ENCODE measurements around the gene FRMPD4. TPM values are rescaled to one million over a fixed set of nuclear protein-coding genes. Genes with fewer than 3 reads are reported as not detected.

The FRMPD4 gene
- total RNA-seq, 1 experiment from 2014 or later, result 0.24 TPM

- Histone ChIP-seq H3K79me1 (ENCODE audit: insufficient read depth, low read depth, low read length, poor library complexity, severe bottlenecking) (no peaks in the 10 kb centered on the region), H3K27me3 (ENCODE audit: insufficient read depth, low read length) (no peaks in the 10 kb centered on the region), H2BK20ac (ENCODE audit: low read depth, low read length, poor library complexity, severe bottlenecking) (no peak overlapping the region), H2BK5ac (ENCODE audit: insufficient read length, low read length) (no peak overlapping the region), H3K79me2 (ENCODE audit: insufficient read depth, low read length) (no peaks in the 10 kb centered on the region), H3T11ph (ENCODE audit: low read length) (no peak overlapping the region), H3K4me2 (ENCODE audit: insufficient read depth, insufficient read length, low read length) (no peak overlapping the region), H3K4me1 (ENCODE audit: insufficient read depth, low read length) (no peaks in the 10 kb centered on the region), H3K56ac (ENCODE audit: insufficient read length, low read depth, low read length) (no peak overlapping the region), H3K23ac (ENCODE audit: insufficient read length, low read depth, low read length) (no peak overlapping the region), H4K20me1 (ENCODE audit: control insufficient read depth, insufficient read depth, insufficient read length) (no peaks in the 10 kb centered on the region), H3K27ac (ENCODE audit: insufficient read length, low read depth, low read length) (no peak overlapping the region), H3K18ac (ENCODE audit: insufficient read length, low read depth, low read length) (no peak overlapping the region), H2BK120ac (ENCODE audit: low read depth, low read length, poor library complexity, severe bottlenecking) (no peak overlapping the region), H3K14ac (ENCODE audit: insufficient read depth, low read length) (no peak overlapping the region), H2AFZ (ENCODE audit: low read length) (no peak overlapping the region), H2AK5ac (ENCODE audit: insufficient read length, low read length) (no peak overlapping the region), H2BK12ac (ENCODE audit: insufficient read length, low read depth, low read length) (no peak overlapping the region), H4K8ac (replicated peaks; ENCODE audit: insufficient read length, low read depth, low read length) (no peak overlapping the region), H3K9ac (ENCODE audit: extremely low read depth, insufficient read length, low read length) (no peak overlapping the region), H4K5ac (ENCODE audit: insufficient read length, low read depth, low read length) (no peak overlapping the region), H3K4ac (ENCODE audit: low read depth, low read length) (no peak overlapping the region), H3K23me2 (ENCODE audit: insufficient read length, low read depth, low read length, poor library complexity, severe bottlenecking) (no peaks in the 10 kb centered on the region), H4K91ac (ENCODE audit: insufficient read length, low read depth, low read length) (no peak overlapping the region), H3K9me3 (ENCODE audit: control insufficient read depth, low read depth, low read length) (no peaks in the 10 kb centered on the region), H2BK15ac (ENCODE audit: low read depth, low read length) (no peak overlapping the region)
- no peak overlapping the region for H3K27ac Mint-ChIP-seq
- H3K27me3 Mint-ChIP-seq (ENCODE audit: low read depth), result no peaks in the 10 kb centered on the region
- H3K9me3 Mint-ChIP-seq, result peaks cover 64 to 66% of the 10 kb centered on the region in 2 experiments
- H3K4me1 Mint-ChIP-seq, result no peaks in the 10 kb centered on the region
- H3K36me3 Mint-ChIP-seq (ENCODE audit: insufficient read depth in 1 of 3, low read depth in 3 of 3), result no peaks in the 10 kb centered on the region
- DNase-seq, result no peak
- TF ChIP-seq, protein P1, sequence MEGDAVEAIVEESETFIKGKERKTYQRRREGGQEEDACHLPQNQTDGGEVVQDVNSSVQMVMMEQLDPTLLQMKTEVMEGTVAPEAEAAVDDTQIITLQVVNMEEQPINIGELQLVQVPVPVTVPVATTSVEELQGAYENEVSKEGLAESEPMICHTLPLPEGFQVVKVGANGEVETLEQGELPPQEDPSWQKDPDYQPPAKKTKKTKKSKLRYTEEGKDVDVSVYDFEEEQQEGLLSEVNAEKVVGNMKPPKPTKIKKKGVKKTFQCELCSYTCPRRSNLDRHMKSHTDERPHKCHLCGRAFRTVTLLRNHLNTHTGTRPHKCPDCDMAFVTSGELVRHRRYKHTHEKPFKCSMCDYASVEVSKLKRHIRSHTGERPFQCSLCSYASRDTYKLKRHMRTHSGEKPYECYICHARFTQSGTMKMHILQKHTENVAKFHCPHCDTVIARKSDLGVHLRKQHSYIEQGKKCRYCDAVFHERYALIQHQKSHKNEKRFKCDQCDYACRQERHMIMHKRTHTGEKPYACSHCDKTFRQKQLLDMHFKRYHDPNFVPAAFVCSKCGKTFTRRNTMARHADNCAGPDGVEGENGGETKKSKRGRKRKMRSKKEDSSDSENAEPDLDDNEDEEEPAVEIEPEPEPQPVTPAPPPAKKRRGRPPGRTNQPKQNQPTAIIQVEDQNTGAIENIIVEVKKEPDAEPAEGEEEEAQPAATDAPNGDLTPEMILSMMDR (conservative IDR thresholded peaks at IDR 0.05), result no peak
- H3K4me3 Mint-ChIP-seq, result no peak overlapping the region
Observed at GRCh38 chrX:12615061-12615460, 476.8 kb downstream of the FRMPD4 start.

Measured in H9 (cell line).